ENCODE results near the gene GPRIN1. TPM values are rescaled to one million over a fixed set of nuclear protein-coding genes. Genes with fewer than 3 reads are reported as not detected.

GPRIN1 gene
- polyA plus RNA-seq, 1 of the 3 experiments (the other 2 are of a cell fraction) = 6.6 TPM

DNA sequence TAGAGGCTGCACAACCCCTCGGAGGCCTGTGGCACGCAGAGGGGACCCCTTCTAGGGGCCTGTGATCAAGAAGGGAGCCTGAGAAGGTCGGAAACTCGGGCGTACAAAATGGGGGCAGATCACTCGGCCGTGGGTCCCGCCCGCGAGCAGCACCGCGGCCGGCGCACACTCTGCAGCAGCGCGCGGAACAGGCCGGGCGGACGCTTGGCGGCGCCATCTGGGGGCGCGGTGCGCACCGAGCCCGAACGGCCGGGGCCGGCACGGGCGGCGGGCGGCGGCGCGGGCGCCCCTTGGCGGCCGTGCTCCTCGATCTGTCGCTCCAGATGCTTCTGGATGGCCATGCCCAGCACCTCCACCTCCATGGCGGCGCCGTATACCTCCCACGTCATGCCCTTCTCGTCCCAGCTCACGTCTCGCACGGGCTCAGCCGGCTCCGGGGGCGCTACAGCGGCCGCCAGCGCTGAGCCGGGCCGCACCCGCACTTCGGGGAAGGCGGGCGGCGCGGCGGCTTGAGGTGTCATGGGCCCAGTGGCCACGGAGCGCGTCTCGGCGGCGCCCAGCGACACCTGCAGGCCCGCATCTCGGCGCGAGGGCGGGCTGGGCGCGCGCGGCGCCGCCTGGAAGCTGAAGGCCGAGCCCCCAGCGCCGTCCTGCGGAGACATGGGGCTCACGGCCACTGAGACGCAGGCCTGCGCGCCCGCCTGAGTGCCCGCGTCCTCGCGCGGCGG is 13.1 kb downstream of the GPRIN1 start:
- no peaks in the 10 kb centered on the region for H3K27me3 ChIP-seq (ENCODE audit: insufficient read depth)
- H3K27ac ChIP-seq (ENCODE audit: low read depth in 2 of 2, low read length in 1 of 2) = no peak overlapping the region
- H3K9me3 ChIP-seq = no peaks in the 10 kb centered on the region
- no peaks in the 10 kb centered on the region for H4K20me1 ChIP-seq (ENCODE audit: insufficient read depth)
- no peak overlapping the region for H3K4me3 ChIP-seq (ENCODE audit: low read depth in 2 of 2, low read length in 1 of 2)
- WGBS (ENCODE audit: low lambda C conversion rate) = 92% methylated on average over 56 of the region's 98 CpGs
- no peaks in the 10 kb centered on the region for H3F3A ChIP-seq (replicated peaks; ENCODE audit: insufficient read depth)
- no peaks in the 10 kb centered on the region for H3K4me1 ChIP-seq (ENCODE audit: control insufficient read depth in 1 of 2, insufficient read depth in 2 of 2, low read depth in 1 of 2, low read length in 1 of 2)
- ChIA-PET CTCF (interaction anchor here (1.2 kb wide), 1 partner anchor 23 kb away, joined by 4 read pairs; no protein-coding TSS in a partner anchor), POLR2A (no interaction called here)
- no peaks in the 10 kb centered on the region for H3K9me2 ChIP-seq
- no peaks in the 10 kb centered on the region for H3K79me2 ChIP-seq (ENCODE audit: insufficient read depth)
- TF ChIP-seq, protein P1, sequence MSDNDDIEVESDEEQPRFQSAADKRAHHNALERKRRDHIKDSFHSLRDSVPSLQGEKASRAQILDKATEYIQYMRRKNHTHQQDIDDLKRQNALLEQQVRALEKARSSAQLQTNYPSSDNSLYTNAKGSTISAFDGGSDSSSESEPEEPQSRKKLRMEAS (IDR thresholded peaks at IDR 0.05; ENCODE audit: low read depth) = no peak
- TF ChIP-seq GABPA (IDR thresholded peaks at IDR 0.05; ENCODE audit: low read depth) = no peak
- no peak for TF ChIP-seq MXI1 (IDR thresholded peaks at IDR 0.05; ENCODE audit: low read depth, low read length)
- no peak for TF ChIP-seq ZBTB33 (IDR thresholded peaks at IDR 0.05; ENCODE audit: borderline replicate concordance, low read depth)
- no peak for TF ChIP-seq NRF1 (IDR thresholded peaks at IDR 0.05; ENCODE audit: low read depth, low read length)
- TF ChIP-seq RFX5 (IDR thresholded peaks at IDR 0.05; ENCODE audit: low read length) = no peak
- no peak for TF ChIP-seq RAD21 (IDR thresholded peaks at IDR 0.05; ENCODE audit: low read length)
- TF ChIP-seq, protein P2, sequence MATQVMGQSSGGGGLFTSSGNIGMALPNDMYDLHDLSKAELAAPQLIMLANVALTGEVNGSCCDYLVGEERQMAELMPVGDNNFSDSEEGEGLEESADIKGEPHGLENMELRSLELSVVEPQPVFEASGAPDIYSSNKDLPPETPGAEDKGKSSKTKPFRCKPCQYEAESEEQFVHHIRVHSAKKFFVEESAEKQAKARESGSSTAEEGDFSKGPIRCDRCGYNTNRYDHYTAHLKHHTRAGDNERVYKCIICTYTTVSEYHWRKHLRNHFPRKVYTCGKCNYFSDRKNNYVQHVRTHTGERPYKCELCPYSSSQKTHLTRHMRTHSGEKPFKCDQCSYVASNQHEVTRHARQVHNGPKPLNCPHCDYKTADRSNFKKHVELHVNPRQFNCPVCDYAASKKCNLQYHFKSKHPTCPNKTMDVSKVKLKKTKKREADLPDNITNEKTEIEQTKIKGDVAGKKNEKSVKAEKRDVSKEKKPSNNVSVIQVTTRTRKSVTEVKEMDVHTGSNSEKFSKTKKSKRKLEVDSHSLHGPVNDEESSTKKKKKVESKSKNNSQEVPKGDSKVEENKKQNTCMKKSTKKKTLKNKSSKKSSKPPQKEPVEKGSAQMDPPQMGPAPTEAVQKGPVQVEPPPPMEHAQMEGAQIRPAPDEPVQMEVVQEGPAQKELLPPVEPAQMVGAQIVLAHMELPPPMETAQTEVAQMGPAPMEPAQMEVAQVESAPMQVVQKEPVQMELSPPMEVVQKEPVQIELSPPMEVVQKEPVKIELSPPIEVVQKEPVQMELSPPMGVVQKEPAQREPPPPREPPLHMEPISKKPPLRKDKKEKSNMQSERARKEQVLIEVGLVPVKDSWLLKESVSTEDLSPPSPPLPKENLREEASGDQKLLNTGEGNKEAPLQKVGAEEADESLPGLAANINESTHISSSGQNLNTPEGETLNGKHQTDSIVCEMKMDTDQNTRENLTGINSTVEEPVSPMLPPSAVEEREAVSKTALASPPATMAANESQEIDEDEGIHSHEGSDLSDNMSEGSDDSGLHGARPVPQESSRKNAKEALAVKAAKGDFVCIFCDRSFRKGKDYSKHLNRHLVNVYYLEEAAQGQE (IDR thresholded peaks at IDR 0.05; ENCODE audit: low read depth, low read length) = no peak
- no peak for TF ChIP-seq SMC3 (IDR thresholded peaks at IDR 0.05; ENCODE audit: low read depth, low read length)
- TF ChIP-seq, protein P3, sequence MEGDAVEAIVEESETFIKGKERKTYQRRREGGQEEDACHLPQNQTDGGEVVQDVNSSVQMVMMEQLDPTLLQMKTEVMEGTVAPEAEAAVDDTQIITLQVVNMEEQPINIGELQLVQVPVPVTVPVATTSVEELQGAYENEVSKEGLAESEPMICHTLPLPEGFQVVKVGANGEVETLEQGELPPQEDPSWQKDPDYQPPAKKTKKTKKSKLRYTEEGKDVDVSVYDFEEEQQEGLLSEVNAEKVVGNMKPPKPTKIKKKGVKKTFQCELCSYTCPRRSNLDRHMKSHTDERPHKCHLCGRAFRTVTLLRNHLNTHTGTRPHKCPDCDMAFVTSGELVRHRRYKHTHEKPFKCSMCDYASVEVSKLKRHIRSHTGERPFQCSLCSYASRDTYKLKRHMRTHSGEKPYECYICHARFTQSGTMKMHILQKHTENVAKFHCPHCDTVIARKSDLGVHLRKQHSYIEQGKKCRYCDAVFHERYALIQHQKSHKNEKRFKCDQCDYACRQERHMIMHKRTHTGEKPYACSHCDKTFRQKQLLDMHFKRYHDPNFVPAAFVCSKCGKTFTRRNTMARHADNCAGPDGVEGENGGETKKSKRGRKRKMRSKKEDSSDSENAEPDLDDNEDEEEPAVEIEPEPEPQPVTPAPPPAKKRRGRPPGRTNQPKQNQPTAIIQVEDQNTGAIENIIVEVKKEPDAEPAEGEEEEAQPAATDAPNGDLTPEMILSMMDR (IDR thresholded peaks at IDR 0.05) = no peak
- no peak for TF ChIP-seq RCOR1 (IDR thresholded peaks at IDR 0.05; ENCODE audit: low read length)
- TF ChIP-seq TCF12 (IDR thresholded peaks at IDR 0.05) = no peak
- no peak for TF ChIP-seq EP300 (IDR thresholded peaks at IDR 0.05; ENCODE audit: borderline replicate concordance in 1 of 2, low read depth in 1 of 2, low read length in 1 of 2)
- TF ChIP-seq CHD2 (IDR thresholded peaks at IDR 0.05; ENCODE audit: low read length, partially characterized antibody) = no peak
- no peak for TF ChIP-seq RXRA (IDR thresholded peaks at IDR 0.05; ENCODE audit: borderline replicate concordance, low read depth)
- TF ChIP-seq, protein P4, sequence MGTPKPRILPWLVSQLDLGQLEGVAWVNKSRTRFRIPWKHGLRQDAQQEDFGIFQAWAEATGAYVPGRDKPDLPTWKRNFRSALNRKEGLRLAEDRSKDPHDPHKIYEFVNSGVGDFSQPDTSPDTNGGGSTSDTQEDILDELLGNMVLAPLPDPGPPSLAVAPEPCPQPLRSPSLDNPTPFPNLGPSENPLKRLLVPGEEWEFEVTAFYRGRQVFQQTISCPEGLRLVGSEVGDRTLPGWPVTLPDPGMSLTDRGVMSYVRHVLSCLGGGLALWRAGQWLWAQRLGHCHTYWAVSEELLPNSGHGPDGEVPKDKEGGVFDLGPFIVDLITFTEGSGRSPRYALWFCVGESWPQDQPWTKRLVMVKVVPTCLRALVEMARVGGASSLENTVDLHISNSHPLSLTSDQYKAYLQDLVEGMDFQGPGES (IDR thresholded peaks at IDR 0.05; ENCODE audit: low read depth, low read length) = no peak
- H2AFZ ChIP-seq (ENCODE audit: low read depth) = no peak overlapping the region
- peaks cover 0 to 8% of the 10 kb centered on the region in 2 experiments for H3K36me3 ChIP-seq (replicated peaks in 1 of 2; ENCODE audit: control insufficient read depth in 1 of 2, insufficient read depth in 2 of 2, low read length in 1 of 2)
- no peak for DNase-seq
- no peak overlapping the region for H3K9ac ChIP-seq
- H3K4me2 ChIP-seq = no peak overlapping the region
